Dendritic cell treated with granulocyte-macrophage colony-stimulating factor and Interleukin-4, amounts not matched to agents 40 ng/mL and 50 ng/mL, for 4 days (primary cell): Measurements from ENCODE around the gene CEP57.

Experiments used
- H3K27ac Mint-ChIP-seq: one replicate; pipeline ENCODE4 v1.8.0; 2022; ENCODE audit warnings: mild to moderate bottlenecking, mixed read lengths
- H3K27me3 Mint-ChIP-seq: one replicate; pipeline ENCODE4 v1.8.0; 2022; ENCODE audit warnings: mild to moderate bottlenecking, mixed read lengths
- H3K36me3 Mint-ChIP-seq: one replicate; pipeline ENCODE4 v1.8.0; 2022; ENCODE audit warnings: low read depth, mixed read lengths
- H3K4me1 Mint-ChIP-seq: one replicate; pipeline ENCODE4 v1.8.0; 2022; ENCODE audit warnings: low read depth, mixed read lengths
- H3K4me3 Mint-ChIP-seq: one replicate; pipeline ENCODE4 v1.8.0; 2022; ENCODE audit warnings: mild to moderate bottlenecking, moderate library complexity, mixed read lengths
- H3K9me3 Mint-ChIP-seq: one replicate; pipeline ENCODE4 v1.8.0; 2022; ENCODE audit warnings: mixed read lengths
- intact Hi-C: fragments of 100-400 bp; cut with micrococcal nuclease; formaldehyde crosslinking; loops from one replicate; pipeline ENCODE4 v1.15.0; 2022

CEP57 gene

GRCh38 chr11:95816037-95816436, 25.7 kb downstream of the CEP57 start:
- Mint-ChIP-seq H3K27me3 (no peaks in the 10 kb centered on the region), H3K9me3 (no peaks in the 10 kb centered on the region), H3K4me1 (no peaks in the 10 kb centered on the region), H3K4me3 (no peak overlapping the region), H3K27ac (no peak overlapping the region), H3K36me3 (peaks cover 42% of the 10 kb centered on the region)
- intact Hi-C loops = no loop called here

- Mint-ChIP-seq H3K4me3 (no peak overlapping the region), H3K9me3 (no peaks in the 10 kb centered on the region), H3K27ac (no peak overlapping the region), H3K27me3 (no peaks in the 10 kb centered on the region), H3K36me3 (peaks cover 65% of the 10 kb centered on the region), H3K4me1 (no peaks in the 10 kb centered on the region)
- intact Hi-C loops = no loop called here
These were observed 31.3 kb downstream of the CEP57 start for GRCh38 chr11:95821640-95822039.

GRCh38 chr11:95827696-95828095, 37.4 kb downstream of the CEP57 start:
- Mint-ChIP-seq H3K9me3 (no peaks in the 10 kb centered on the region), H3K4me3 (no peak overlapping the region), H3K4me1 (no peaks in the 10 kb centered on the region), H3K27ac (no peak overlapping the region), H3K36me3 (peaks cover 60% of the 10 kb centered on the region), H3K27me3 (no peaks in the 10 kb centered on the region)
- intact Hi-C loops = no loop called here

- Mint-ChIP-seq H3K27ac (no peak overlapping the region), H3K4me3 (no peak overlapping the region), H3K9me3 (no peaks in the 10 kb centered on the region), H3K27me3 (no peaks in the 10 kb centered on the region), H3K4me1 (no peaks in the 10 kb centered on the region), H3K36me3 (peaks cover 66% of the 10 kb centered on the region)
- intact Hi-C loops = no loop called here
These were observed 39.4 kb downstream of the CEP57 start for GRCh38 chr11:95829580-95830259.

- Mint-ChIP-seq H3K4me1 (no peaks in the 10 kb centered on the region), H3K27me3 (no peaks in the 10 kb centered on the region), H3K36me3 (peaks cover 54% of the 10 kb centered on the region), H3K4me3 (no peak overlapping the region), H3K27ac (no peak overlapping the region), H3K9me3 (no peaks in the 10 kb centered on the region)
- intact Hi-C loops = no loop called here
These were observed 41.0 kb downstream of the CEP57 start for GRCh38 chr11:95831198-95831883.

DNA sequence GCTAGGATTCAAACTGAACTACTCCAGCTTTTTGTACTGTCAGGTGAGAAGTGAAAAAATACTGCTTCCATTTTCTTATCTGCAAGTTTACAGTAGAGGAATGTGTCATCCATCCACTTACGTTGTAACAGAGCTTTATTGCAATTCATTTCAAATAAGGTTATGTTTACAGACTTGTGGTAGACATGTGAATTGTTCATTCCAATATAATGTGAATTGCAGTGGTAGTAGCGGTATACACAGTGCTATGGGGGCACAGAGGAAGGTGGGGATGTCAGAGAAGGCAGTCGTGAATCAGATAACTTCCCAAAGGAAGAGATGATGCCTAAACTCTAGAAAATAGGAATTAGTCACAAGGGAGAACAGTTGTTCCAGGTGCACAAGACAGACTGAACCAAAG, 42.5 kb downstream of the CEP57 start:
- no peak overlapping the region for H3K4me3 Mint-ChIP-seq
- H3K9me3 Mint-ChIP-seq = no peaks in the 10 kb centered on the region
- H3K36me3 Mint-ChIP-seq = peaks cover 61% of the 10 kb centered on the region
- peak overlapping the region; percentile 3 for H3K27ac Mint-ChIP-seq
- H3K27me3 Mint-ChIP-seq = no peaks in the 10 kb centered on the region
- H3K4me1 Mint-ChIP-seq = no peaks in the 10 kb centered on the region
- intact Hi-C loops = no loop called here

DNA sequence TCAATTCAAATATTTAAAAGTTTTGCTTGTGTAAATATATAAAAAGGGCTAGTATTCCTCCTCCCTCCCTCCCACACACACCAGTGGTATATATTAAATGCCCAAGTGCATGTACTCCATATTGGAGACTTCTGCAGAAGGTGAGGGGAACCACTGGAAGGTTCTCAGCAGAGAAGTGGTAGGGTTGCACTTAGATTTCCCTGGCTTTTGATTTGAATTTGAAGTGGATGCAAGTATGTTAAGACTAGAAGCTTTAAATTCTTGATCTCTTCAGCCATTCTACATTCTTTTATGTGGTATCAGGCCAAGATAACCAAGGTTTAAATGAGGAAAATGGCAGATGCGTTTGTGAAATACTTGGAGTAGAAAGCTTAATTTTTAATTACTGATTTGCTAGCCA, 43.1 kb downstream of the CEP57 start:
- H3K27ac Mint-ChIP-seq = no peak overlapping the region
- H3K4me1 Mint-ChIP-seq = no peaks in the 10 kb centered on the region
- H3K36me3 Mint-ChIP-seq = peaks cover 65% of the 10 kb centered on the region
- H3K4me3 Mint-ChIP-seq = no peak overlapping the region
- no peaks in the 10 kb centered on the region for H3K27me3 Mint-ChIP-seq
- no peaks in the 10 kb centered on the region for H3K9me3 Mint-ChIP-seq
- intact Hi-C loops = no loop called here

- intact Hi-C loops = no loop called here
- Mint-ChIP-seq H3K4me1 (no peaks in the 10 kb centered on the region), H3K36me3 (peaks cover 54% of the 10 kb centered on the region), H3K27ac (no peak overlapping the region), H3K9me3 (no peaks in the 10 kb centered on the region), H3K27me3 (no peaks in the 10 kb centered on the region), H3K4me3 (no peak overlapping the region)
These were observed 45.1 kb downstream of the CEP57 start for GRCh38 chr11:95835351-95835750.

- intact Hi-C loops = loop anchor here (1.0 kb wide), 2 partner anchors 558 to 590 kb away; no protein-coding TSS in a partner anchor
- peaks cover 51% of the 10 kb centered on the region for H3K36me3 Mint-ChIP-seq
These were observed 45.6 kb downstream of the CEP57 start for GRCh38 chr11:95835768-95836488.

GRCh38 chr11:95845167-95845566, 54.9 kb downstream of the CEP57 start:
- Mint-ChIP-seq H3K4me1 (no peaks in the 10 kb centered on the region), H3K9me3 (no peaks in the 10 kb centered on the region), H3K36me3 (peaks cover 14% of the 10 kb centered on the region), H3K27me3 (no peaks in the 10 kb centered on the region), H3K4me3 (no peak overlapping the region), H3K27ac (no peak overlapping the region)
- intact Hi-C loops = no loop called here

More at GRCh38 chr11:95835768-95836488, 45.6 kb downstream of the CEP57 start:
- H3K27me3 Mint-ChIP-seq = no peaks in the 10 kb centered on the region
- no peak overlapping the region for H3K27ac Mint-ChIP-seq
- H3K4me3 Mint-ChIP-seq = no peak overlapping the region
- H3K4me1 Mint-ChIP-seq = no peaks in the 10 kb centered on the region
- H3K9me3 Mint-ChIP-seq = no peaks in the 10 kb centered on the region

GRCh38 chr11:95849087-95849825, 59.0 kb downstream of the CEP57 start:
- intact Hi-C loops = no loop called here
- Mint-ChIP-seq H3K27ac (no peak overlapping the region), H3K4me1 (no peaks in the 10 kb centered on the region), H3K27me3 (no peaks in the 10 kb centered on the region), H3K9me3 (no peaks in the 10 kb centered on the region), H3K4me3 (no peak overlapping the region), H3K36me3 (peaks cover 11% of the 10 kb centered on the region)

GRCh38 chr11:95850137-95850536, 59.8 kb downstream of the CEP57 start:
- Mint-ChIP-seq H3K36me3 (peaks cover 18% of the 10 kb centered on the region), H3K27ac (no peak overlapping the region), H3K9me3 (no peaks in the 10 kb centered on the region), H3K4me1 (no peaks in the 10 kb centered on the region), H3K27me3 (no peaks in the 10 kb centered on the region), H3K4me3 (no peak overlapping the region)
- intact Hi-C loops = no loop called here

DNA sequence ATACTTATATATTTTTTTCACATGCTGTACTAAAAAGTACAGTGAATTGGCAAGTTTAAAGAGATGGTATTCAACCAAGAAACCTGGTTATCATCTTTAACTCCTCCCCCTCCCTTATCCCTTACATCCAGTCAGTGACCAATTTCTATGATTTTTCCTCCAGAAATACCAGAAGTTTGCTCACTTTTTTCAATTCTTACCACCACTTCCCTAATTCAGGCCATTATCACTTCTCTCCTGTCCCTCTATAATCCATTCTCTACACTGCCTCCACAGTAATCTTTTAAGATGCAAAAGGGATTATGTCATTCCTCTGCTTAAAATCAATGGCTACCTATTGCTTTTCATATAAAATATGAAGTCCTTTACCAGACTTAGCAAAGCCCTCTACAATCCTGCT, 62.8 kb downstream of the CEP57 start:
- H3K27ac Mint-ChIP-seq = no peak overlapping the region
- intact Hi-C loops = no loop called here
- no peaks in the 10 kb centered on the region for H3K4me1 Mint-ChIP-seq
- no peak overlapping the region for H3K4me3 Mint-ChIP-seq
- H3K36me3 Mint-ChIP-seq = peaks cover 20% of the 10 kb centered on the region
- H3K9me3 Mint-ChIP-seq = no peaks in the 10 kb centered on the region
- H3K27me3 Mint-ChIP-seq = no peaks in the 10 kb centered on the region

DNA sequence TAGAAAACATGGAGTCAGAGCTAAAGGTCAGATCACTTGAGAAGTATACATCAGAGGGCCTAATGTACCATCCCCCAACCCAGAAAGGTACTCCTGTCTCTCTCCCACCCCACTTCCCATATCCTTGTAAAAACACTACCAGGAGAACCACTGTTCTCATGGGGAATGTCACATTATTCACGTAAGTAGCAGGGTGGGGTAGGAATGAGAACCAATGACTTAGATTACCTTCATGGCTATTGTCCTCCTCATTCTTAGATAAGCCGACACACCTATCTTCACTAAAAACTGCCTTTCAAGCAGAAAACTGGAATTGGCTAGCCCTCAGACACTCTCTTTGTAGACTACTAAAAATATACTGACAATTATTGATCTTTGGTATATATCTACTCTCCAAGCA, 63.6 kb downstream of the CEP57 start:
- intact Hi-C loops = no loop called here
- Mint-ChIP-seq H3K9me3 (no peaks in the 10 kb centered on the region), H3K27me3 (no peaks in the 10 kb centered on the region), H3K36me3 (peaks cover 20% of the 10 kb centered on the region), H3K4me3 (no peak overlapping the region), H3K27ac (no peak overlapping the region), H3K4me1 (no peaks in the 10 kb centered on the region)
